PC-9 (cell line): Measurements from ENCODE around the gene GRAMD2A. TPM values are rescaled to one million over a fixed set of nuclear protein-coding genes. Genes with fewer than 3 reads are reported as not detected.
A peak's percentile ranks its signal among the peaks of the same experiment; 100 is the strongest.

ENCODE experiments used
- BruUV-seq: library from RNA; stranded (reverse); fragments of 400-500 nt; replicated peaks from 2 replicates; lab custom pipeline; 2021; lab: Mats Ljungman, UMichigan
- CTCF ChIA-PET: fragments of 300-600 bp; sonication (Branson Sonifier 250); formaldehyde crosslinking; loops from one replicate; lab custom pipeline; 2022; ENCODE audit warnings: antibody characterized with exemption; lab: Charles Lee
- POLR2A ChIA-PET: fragments of 300-600 bp; sonication (Branson Sonifier 250); formaldehyde crosslinking; loops from one replicate; lab custom pipeline; 2022; ENCODE audit warnings: antibody characterized with exemption; ENCODE audit not compliant: unreplicated experiment; lab: Charles Lee
- DNase-seq, 2 experiments: peaks; one replicate each; pipeline versions ENCODE4 v3.0.0 to v3.0.0-alpha.2; 2015 to 2022; ENCODE audit warnings: mixed read lengths in 1 of 2
- H2AFZ ChIP-seq: fragments of 200-600 bp; sonication (generic); 2 replicates; pipeline ENCODE4 v1.8.1; 2017; ENCODE audit warnings: antibody characterized with exemption
- H3F3A ChIP-seq: fragments of 200-600 bp; sonication (generic); 2 replicates; pipeline ENCODE4 v1.8.1; 2017; ENCODE audit warnings: antibody characterized with exemption, mild to moderate bottlenecking, low read depth; ENCODE audit not compliant: insufficient read depth
- H3K27ac ChIP-seq: fragments of 200-600 bp; sonication (generic); 2 replicates; pipeline ENCODE4 v1.6.1; 2016; ENCODE audit warnings: mixed run types
- H3K27me3 ChIP-seq: fragments of 200-600 bp; sonication (generic); 2 replicates; pipeline ENCODE4 v1.6.1; 2016; ENCODE audit warnings: low read depth, mixed run types; ENCODE audit not compliant: insufficient read depth
- H3K36me3 ChIP-seq: fragments of 200-600 bp; sonication (generic); 2 replicates; pipeline ENCODE4 v1.6.1; 2016; ENCODE audit warnings: low read depth, mixed run types
- H3K4me1 ChIP-seq: fragments of 200-600 bp; sonication (generic); replicated peaks from 2 replicates; pipeline ENCODE4 v1.6.1; 2016; ENCODE audit warnings: mixed run types; ENCODE audit not compliant: insufficient read depth
- H3K4me2 ChIP-seq: fragments of 200-600 bp; sonication (generic); 2 replicates; pipeline ENCODE4 v1.6.1; 2017; ENCODE audit warnings: mixed run types
- H3K4me3 ChIP-seq: fragments of 200-600 bp; sonication (generic); 2 replicates; pipeline ENCODE4 v1.6.1; 2016; ENCODE audit warnings: mixed run types
- H3K79me2 ChIP-seq: fragments of 200-600 bp; sonication (generic); 2 replicates; pipeline ENCODE4 v1.6.1; 2017; ENCODE audit warnings: low read depth, mixed run types
- H3K9me2 ChIP-seq: fragments of 200-600 bp; sonication (generic); 2 replicates; pipeline ENCODE4 v1.8.1; 2017; ENCODE audit warnings: mild to moderate bottlenecking; ENCODE audit not compliant: insufficient read depth
- H3K9me3 ChIP-seq: fragments of 200-600 bp; sonication (generic); 2 replicates; pipeline ENCODE4 v1.8.1; 2016; ENCODE audit warnings: low read depth; ENCODE audit not compliant: insufficient read depth
- H4K20me1 ChIP-seq: fragments of 200-600 bp; sonication (generic); 2 replicates; pipeline ENCODE4 v1.8.1; 2017; ENCODE audit not compliant: insufficient read depth
- EZH2 ChIP-seq: fragments of 200-600 bp; sonication (generic); IDR thresholded peaks from 2 replicates; pipeline ENCODE4 v1.8.0; 2017; ENCODE audit warnings: antibody characterized with exemption, low read depth
- intact Hi-C: fragments of 100-400 bp; cut with micrococcal nuclease; formaldehyde crosslinking; loops from one replicate; pipeline ENCODE4 v1.10.0; 2022; ENCODE audit not compliant: unreplicated experiment
- total RNA-seq: library from RNA; stranded (reverse); gene quantifications from 2 replicates; pipeline ENCODE4 v1.2.3, GENCODE V29; 2021
- TF ChIP-seq, protein P1 (sequence below): fragments of 200-600 bp; sonication (generic); conservative IDR thresholded peaks from 2 replicates; pipeline ENCODE4 v1.6.1; 2017; ENCODE audit warnings: mixed run types, antibody characterized with exemption, mild to moderate bottlenecking, moderate library complexity

GRAMD2A gene
- total RNA-seq, 1 experiment from 2014 or later = 60.2 TPM

DNA sequence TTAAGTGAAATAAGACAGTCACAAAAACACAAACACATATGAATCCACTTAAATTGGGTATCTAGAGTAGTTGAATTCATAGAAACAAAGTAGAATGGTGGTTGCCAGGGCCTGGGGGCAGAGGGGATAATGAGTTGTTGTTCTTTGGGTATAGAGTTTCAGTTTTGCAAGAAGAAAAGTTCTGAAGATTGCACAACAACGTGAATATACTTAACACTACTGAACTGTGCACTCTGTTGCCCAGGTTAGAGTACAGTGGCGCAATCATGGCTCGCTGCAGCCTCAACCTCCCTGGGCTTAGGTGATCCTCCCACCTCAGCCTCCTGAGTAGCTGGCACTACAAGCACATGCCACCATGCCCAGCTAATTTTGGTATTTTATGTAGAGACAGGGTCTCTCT lies 14.9 kb downstream of the GRAMD2A start:
- Histone ChIP-seq H3K4me2 (peak overlapping the region; percentile 86), H3K9me3 (no peaks in the 10 kb centered on the region), H3K27ac (peak overlapping the region; percentile 42), H2AFZ (no peak overlapping the region), H3K36me3 (no peaks in the 10 kb centered on the region), H3K79me2 (no peaks in the 10 kb centered on the region), H3K4me1 (peaks cover 70% of the 10 kb centered on the region), H3K4me3 (no peak overlapping the region), H3K9me2 (no peaks in the 10 kb centered on the region), H3F3A (peaks cover 28% of the 10 kb centered on the region), H4K20me1 (no peaks in the 10 kb centered on the region), H3K27me3 (no peaks in the 10 kb centered on the region)
- TF ChIP-seq EZH2 = no peak
- TF ChIP-seq, protein P1, sequence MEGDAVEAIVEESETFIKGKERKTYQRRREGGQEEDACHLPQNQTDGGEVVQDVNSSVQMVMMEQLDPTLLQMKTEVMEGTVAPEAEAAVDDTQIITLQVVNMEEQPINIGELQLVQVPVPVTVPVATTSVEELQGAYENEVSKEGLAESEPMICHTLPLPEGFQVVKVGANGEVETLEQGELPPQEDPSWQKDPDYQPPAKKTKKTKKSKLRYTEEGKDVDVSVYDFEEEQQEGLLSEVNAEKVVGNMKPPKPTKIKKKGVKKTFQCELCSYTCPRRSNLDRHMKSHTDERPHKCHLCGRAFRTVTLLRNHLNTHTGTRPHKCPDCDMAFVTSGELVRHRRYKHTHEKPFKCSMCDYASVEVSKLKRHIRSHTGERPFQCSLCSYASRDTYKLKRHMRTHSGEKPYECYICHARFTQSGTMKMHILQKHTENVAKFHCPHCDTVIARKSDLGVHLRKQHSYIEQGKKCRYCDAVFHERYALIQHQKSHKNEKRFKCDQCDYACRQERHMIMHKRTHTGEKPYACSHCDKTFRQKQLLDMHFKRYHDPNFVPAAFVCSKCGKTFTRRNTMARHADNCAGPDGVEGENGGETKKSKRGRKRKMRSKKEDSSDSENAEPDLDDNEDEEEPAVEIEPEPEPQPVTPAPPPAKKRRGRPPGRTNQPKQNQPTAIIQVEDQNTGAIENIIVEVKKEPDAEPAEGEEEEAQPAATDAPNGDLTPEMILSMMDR = no peak
- no TSS peak for BruUV-seq
- POLR2A ChIA-PET = no interaction called here
- intact Hi-C loops = no loop called here
- CTCF ChIA-PET = interaction anchor here (0.6 kb wide), 1 partner anchor 170 kb away, joined by 5 read pairs; no protein-coding TSS in a partner anchor
- DNase-seq = peak; percentile 57 to 78

DNA sequence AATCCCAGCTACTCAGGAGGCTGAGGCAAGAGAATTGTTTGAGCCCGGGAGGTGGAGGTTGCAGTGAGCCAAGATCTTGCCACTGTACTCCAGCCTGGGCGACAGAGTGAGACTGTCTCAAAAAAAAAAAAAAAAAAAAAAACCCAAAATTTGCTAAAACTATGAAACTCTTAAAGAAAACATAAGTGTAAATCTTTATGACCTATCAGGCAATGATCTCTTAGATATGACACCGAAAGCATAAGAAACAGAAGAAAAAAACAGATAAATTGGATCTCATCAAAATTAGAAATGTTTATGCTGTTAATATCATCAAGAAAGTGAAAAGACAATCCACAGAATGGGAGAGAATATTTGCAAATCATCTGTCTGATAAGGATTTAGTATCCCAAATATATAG lies 15.3 kb downstream of the GRAMD2A start:
- H4K20me1 ChIP-seq = no peaks in the 10 kb centered on the region
- H2AFZ ChIP-seq = no peak overlapping the region
- H3K27me3 ChIP-seq = no peaks in the 10 kb centered on the region
- H3F3A ChIP-seq = peaks cover 33% of the 10 kb centered on the region
- TF ChIP-seq, protein P1 = no peak
- TF ChIP-seq EZH2 = no peak
- CTCF ChIA-PET = interaction anchor here (0.6 kb wide), 1 partner anchor 170 kb away, joined by 5 read pairs; no protein-coding TSS in a partner anchor
- DNase-seq = no peak
- H3K9me2 ChIP-seq = no peaks in the 10 kb centered on the region
- POLR2A ChIA-PET = no interaction called here
- no peaks in the 10 kb centered on the region for H3K36me3 ChIP-seq
- no peaks in the 10 kb centered on the region for H3K79me2 ChIP-seq
- no peaks in the 10 kb centered on the region for H3K9me3 ChIP-seq
- H3K4me3 ChIP-seq = no peak overlapping the region
- intact Hi-C loops = no loop called here
- H3K4me2 ChIP-seq = peak overlapping the region; percentile 86
- peak overlapping the region; percentile 42 for H3K27ac ChIP-seq
- H3K4me1 ChIP-seq = peaks cover 71% of the 10 kb centered on the region
- BruUV-seq = no TSS peak

DNA sequence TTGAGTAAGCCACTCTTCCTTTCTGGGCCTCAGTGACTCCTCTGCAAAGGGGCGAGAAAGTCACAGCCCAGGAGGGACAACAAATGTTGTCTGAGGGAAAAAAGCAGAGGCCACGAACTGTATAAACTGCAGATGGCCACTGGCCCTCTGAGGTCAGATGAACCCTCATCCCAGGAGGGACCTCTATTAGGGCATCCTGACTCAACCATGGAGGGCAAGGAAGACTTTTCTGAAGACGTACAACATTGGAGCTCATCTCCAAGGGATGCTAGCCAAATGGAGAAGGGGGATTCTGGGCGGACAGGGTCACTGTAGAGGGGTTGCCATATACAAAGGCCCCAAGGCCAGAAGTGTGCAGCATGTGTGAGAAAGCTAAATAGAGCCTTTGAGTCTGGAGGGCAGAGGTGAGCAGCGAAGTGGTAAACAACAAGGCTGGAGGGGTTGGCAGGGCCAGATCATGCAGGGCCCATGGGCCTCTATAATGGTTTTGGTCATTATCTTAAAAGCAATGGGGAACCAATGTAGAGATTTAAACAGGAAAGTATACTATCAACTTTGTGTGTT lies 16.7 kb downstream of the GRAMD2A start:
- no peaks in the 10 kb centered on the region for H3K9me2 ChIP-seq
- no peak overlapping the region for H3K4me2 ChIP-seq
- no peak overlapping the region for H3K27ac ChIP-seq
- no peaks in the 10 kb centered on the region for H3K27me3 ChIP-seq
- TF ChIP-seq, protein P1 = no peak
- no peak for TF ChIP-seq EZH2
- no peaks in the 10 kb centered on the region for H4K20me1 ChIP-seq
- POLR2A ChIA-PET = interaction anchor here (0.6 kb wide), 1 partner anchor 428 kb away, joined by 5 read pairs; no protein-coding TSS in a partner anchor
- H3K36me3 ChIP-seq = no peaks in the 10 kb centered on the region
- no peak for DNase-seq
- no TSS peak for BruUV-seq
- CTCF ChIA-PET = interaction anchor here (0.6 kb wide), 1 partner anchor 23 kb away, joined by 3 read pairs; no protein-coding TSS in a partner anchor
- H3K9me3 ChIP-seq = no peaks in the 10 kb centered on the region
- intact Hi-C loops = no loop called here
- peaks cover 75% of the 10 kb centered on the region for H3K4me1 ChIP-seq
- H2AFZ ChIP-seq = no peak overlapping the region
- H3K4me3 ChIP-seq = no peak overlapping the region
- no peaks in the 10 kb centered on the region for H3K79me2 ChIP-seq
- H3F3A ChIP-seq = peaks cover 35% of the 10 kb centered on the region
